ENCODE data around the gene NOX5. TPM values are rescaled to one million over a fixed set of nuclear protein-coding genes. Genes with fewer than 3 reads are reported as not detected.

The NOX5 gene
- total RNA-seq, 2 donors from 2014 or later = 0.54 to 0.92 TPM

DNA sequence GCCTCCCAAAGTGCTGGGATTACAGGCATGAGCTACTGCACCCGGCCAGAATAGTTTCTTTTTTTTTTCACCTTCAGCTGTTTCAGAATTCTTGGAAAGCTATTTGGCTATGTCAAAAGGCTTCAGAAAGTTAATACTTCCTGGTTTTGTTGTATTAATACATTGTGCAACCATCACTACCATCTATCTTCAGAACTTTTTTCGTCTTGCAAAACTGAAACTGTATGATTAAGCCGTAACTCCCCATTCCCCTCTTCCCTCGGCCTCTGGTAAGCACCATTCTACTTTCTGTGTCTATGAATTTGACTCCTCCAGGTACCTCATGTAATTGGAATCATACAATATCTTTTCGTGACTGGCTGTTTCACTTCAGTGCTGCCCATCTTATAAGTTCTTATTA is 5.2 kb upstream of the NOX5 start:
- no peak for ATAC-seq (ENCODE audit: insufficient number of reproducible peaks, low FRiP score, low read depth)
- H3K27ac ChIP-seq = no peak overlapping the region

DNA sequence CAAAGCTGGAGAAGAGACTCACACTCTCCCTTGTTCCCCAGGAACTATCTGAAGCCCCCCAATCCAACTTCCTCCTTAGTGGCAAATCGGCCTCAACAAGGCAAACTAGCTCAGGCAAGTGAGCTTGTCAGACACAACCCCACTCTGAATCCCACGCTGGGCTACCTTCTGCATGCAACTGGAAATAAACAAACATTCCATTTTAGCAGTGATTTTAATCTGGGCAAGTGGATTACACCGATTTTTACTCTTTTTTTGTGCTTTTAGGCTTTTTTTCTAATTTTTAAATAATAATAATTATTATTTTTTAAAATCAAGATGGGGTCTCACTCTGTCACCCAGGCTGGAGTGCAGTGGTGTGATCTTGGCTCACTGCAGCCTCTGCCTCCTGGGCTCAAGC is 2.9 kb upstream of the NOX5 start:
- H3K36me3 ChIP-seq = no peaks in the 10 kb centered on the region
- H3K4me1 ChIP-seq (ENCODE audit: control insufficient read depth in 1 of 2, low read depth in 2 of 2) = no peaks in the 10 kb centered on the region
- no peaks in the 10 kb centered on the region for H3K27me3 ChIP-seq (replicated peaks; ENCODE audit: insufficient read depth)
- H3K4me3 ChIP-seq = no peak overlapping the region
- ATAC-seq (ENCODE audit: insufficient number of reproducible peaks, low FRiP score, low read depth) (no peak), DNase-seq (ENCODE audit: low spot score) (no peak)
- TF ChIP-seq, protein P1, sequence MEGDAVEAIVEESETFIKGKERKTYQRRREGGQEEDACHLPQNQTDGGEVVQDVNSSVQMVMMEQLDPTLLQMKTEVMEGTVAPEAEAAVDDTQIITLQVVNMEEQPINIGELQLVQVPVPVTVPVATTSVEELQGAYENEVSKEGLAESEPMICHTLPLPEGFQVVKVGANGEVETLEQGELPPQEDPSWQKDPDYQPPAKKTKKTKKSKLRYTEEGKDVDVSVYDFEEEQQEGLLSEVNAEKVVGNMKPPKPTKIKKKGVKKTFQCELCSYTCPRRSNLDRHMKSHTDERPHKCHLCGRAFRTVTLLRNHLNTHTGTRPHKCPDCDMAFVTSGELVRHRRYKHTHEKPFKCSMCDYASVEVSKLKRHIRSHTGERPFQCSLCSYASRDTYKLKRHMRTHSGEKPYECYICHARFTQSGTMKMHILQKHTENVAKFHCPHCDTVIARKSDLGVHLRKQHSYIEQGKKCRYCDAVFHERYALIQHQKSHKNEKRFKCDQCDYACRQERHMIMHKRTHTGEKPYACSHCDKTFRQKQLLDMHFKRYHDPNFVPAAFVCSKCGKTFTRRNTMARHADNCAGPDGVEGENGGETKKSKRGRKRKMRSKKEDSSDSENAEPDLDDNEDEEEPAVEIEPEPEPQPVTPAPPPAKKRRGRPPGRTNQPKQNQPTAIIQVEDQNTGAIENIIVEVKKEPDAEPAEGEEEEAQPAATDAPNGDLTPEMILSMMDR (IDR thresholded peaks at IDR 0.05) = no peak
- H3K9me3 ChIP-seq = peaks cover 14% of the 10 kb centered on the region
- no peak overlapping the region for H3K27ac ChIP-seq

More for the DNA sequence above, 5.2 kb upstream of the NOX5 start:
- Histone ChIP-seq H3K4me3 (no peak overlapping the region), H3K4me1 (ENCODE audit: control insufficient read depth in 1 of 2, low read depth in 2 of 2) (no peaks in the 10 kb centered on the region), H3K36me3 (no peaks in the 10 kb centered on the region), H3K9me3 (peaks cover 14% of the 10 kb centered on the region), H3K27me3 (replicated peaks; ENCODE audit: insufficient read depth) (no peaks in the 10 kb centered on the region)
- TF ChIP-seq, protein P1 (IDR thresholded peaks at IDR 0.05) = no peak
- DNase-seq (ENCODE audit: low spot score) = no peak

DNA sequence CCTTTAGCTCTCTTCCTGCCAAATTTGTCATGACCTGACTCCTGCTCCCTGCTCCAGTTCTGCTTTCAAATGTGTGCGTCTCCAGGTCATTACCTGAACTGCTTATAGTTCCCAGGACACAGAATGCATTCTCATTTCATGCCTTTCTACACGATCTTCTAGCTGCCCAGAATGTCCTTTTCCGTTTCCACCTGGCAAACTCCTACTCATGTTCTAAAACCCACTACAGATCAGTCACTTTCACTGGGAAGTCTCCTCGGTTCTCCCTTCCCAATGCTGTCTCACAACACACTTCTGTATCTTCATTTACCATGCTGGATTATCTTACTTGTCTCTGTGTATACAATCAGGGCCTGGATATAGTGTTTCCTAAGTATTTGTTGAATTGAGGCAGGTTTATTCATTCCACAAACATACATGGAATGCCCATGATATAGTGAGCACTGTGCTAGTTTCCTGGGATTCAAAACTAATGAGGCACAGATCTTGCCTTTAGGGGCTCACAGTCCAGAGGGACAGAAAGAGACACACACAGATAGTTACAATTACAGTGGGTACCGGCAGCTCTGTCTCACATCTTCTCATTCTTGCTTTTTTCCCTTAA is 1.6 kb upstream of the NOX5 start:
- peaks cover 7% of the 10 kb centered on the region for H3K9me3 ChIP-seq
- H3K4me3 ChIP-seq = no peak overlapping the region
- ATAC-seq (ENCODE audit: insufficient number of reproducible peaks, low FRiP score, low read depth) = no peak
- TF ChIP-seq, protein P1 (IDR thresholded peaks at IDR 0.05) = no peak
- H3K27me3 ChIP-seq (replicated peaks; ENCODE audit: insufficient read depth) = no peaks in the 10 kb centered on the region
- no peaks in the 10 kb centered on the region for H3K4me1 ChIP-seq (ENCODE audit: control insufficient read depth in 1 of 2, low read depth in 2 of 2)
- no peak overlapping the region for H3K27ac ChIP-seq
- no peak for DNase-seq (ENCODE audit: low spot score)
- no peaks in the 10 kb centered on the region for H3K36me3 ChIP-seq

- Histone ChIP-seq H3K4me1 (ENCODE audit: control insufficient read depth in 1 of 2, low read depth in 2 of 2) (no peaks in the 10 kb centered on the region), H3K36me3 (no peaks in the 10 kb centered on the region), H3K27ac (no peak overlapping the region), H3K27me3 (replicated peaks; ENCODE audit: insufficient read depth) (no peaks in the 10 kb centered on the region), H3K4me3 (no peak overlapping the region), H3K9me3 (no peaks in the 10 kb centered on the region)
- ATAC-seq (ENCODE audit: insufficient number of reproducible peaks, low FRiP score, low read depth) (no peak), DNase-seq (ENCODE audit: low spot score) (no peak)
- TF ChIP-seq, protein P1 (IDR thresholded peaks at IDR 0.05) = no peak
These were observed 629 bp upstream of the NOX5 start for GRCh38 chr15:69013726-69014406.

DNA sequence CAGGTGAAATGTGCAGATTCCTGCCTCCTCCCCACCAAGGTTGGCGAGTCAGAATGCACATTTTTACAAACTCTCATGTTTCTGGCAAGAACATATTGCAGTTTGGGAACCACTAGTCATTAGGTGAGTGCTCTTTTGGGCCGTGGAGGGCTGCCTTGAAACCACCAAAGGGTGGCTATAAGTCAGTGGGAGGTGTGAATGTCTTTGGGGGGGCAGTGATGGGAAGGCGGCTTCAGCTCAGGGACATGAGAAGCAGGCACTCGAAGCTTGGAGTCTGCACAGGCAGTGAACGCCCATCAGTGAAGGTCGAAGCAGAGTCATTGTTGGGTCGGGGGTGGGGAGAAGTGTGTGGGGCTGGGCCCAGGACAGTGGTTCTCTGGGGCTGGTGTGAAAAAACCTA is 1.1 kb downstream of the NOX5 start:
- Histone ChIP-seq H3K9me3 (no peaks in the 10 kb centered on the region), H3K27me3 (replicated peaks; ENCODE audit: insufficient read depth) (no peaks in the 10 kb centered on the region), H3K4me3 (no peak overlapping the region), H3K36me3 (no peaks in the 10 kb centered on the region), H3K27ac (no peak overlapping the region), H3K4me1 (ENCODE audit: control insufficient read depth in 1 of 2, low read depth in 2 of 2) (no peaks in the 10 kb centered on the region)
- TF ChIP-seq, protein P1 (IDR thresholded peaks at IDR 0.05) = no peak
- ATAC-seq (ENCODE audit: insufficient number of reproducible peaks, low FRiP score, low read depth) = no peak
- DNase-seq (ENCODE audit: low spot score) = no peak
